DMS 273 (cell line): Measurements from ENCODE around the gene NCBP1.
"Not testable (repeated sequence)": the region's sequence is repeated elsewhere in the genome, so short reads cannot be mapped to it uniquely, and the experiment has no call there.

Experiments used
- DNase-seq: peaks from one replicate; lab custom pipeline; 2025; ENCODE audit not compliant: unreplicated experiment; lab: John Stamatoyannopoulos, UW

The NCBP1 gene

GRCh38 chr9:97632985-97633858 is at the start of gene NCBP1, which contains the start of gene TSTD2:
Gene NCBP1, plus strand, starts transcription at chr9:97633821. Its CDS starts 61 bp downstream, at chr9:97633882.
Gene TSTD2, minus strand, starts transcription at chr9:97633368. Its CDS starts 5,806 bp downstream, at chr9:97627562.
- DNase-seq, result peak; percentile 98

- DNase-seq, result not testable (repeated sequence)
Observed at GRCh38 chr9:97584778-97585177, 48.8 kb upstream of the NCBP1 start.

GRCh38 chr9:97586909-97587308 is 46.7 kb upstream of the NCBP1 start:
- DNase-seq, result not testable (repeated sequence)

DNA sequence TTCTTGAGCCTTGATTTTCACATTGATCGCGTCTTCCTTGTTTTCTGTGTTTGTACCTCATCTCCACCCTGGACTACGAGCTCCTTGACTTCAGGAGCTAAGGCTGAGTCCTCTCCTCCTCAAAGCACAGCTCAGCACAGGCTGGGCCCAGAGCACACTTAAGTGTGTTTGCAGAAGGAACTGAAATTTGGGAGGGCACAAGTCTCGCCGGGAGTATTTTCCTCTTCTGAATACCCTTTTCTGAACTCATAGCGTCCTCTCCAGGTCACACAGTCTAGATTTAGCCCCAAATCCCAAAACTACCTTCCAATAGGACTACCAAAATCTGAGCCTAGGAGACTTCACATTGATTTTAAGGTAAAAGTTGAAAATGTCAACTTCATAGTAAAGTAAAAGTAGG is 42.1 kb upstream of the NCBP1 start:
- no peak for DNase-seq

- peak; percentile 33 for DNase-seq
Observed at GRCh38 chr9:97592126-97592525, 41.5 kb upstream of the NCBP1 start.

DNA sequence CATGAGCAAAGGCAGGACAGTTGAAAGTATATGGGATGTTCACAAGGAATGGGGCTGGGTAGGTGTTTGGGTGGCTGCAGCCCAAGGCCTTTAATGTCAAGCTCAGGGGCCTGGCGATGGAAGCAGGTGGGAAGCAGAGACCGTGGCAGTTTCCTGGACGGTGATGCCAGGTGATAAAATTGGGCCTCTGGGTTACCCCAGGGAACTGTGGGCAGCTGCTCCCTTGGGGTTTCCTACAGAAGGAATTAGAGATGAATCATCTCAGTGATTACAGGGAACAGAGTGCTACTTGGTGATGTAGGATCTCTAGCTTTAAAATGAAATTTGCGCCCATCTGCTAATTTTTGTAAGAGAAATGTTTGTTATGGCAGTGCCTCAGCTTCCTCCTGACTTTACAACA is 39.7 kb upstream of the NCBP1 start:
- peak; percentile 61 for DNase-seq

- peak; percentile 88 for DNase-seq
Observed at GRCh38 chr9:97594381-97594921, 39.2 kb upstream of the NCBP1 start.

DNA sequence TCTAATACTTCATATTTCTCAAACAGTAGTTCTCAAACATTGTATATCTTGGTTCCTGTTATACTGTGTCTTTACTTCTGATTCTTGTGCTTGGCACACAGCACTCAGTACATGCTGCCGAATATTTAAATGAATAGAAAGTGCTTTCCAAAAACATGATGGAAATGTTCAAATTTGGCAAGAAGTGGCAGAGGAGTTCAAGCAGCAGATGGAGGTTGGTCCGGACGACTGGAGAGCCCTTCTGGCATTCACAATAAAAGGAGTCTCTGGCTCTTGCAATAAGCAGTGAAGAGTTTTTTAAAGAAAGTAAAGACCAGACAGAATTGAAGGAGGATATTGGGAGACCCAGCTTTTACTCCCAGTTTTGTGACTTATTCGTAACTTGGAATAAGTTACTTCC is 36.7 kb upstream of the NCBP1 start:
- peak; percentile 73 for DNase-seq

- DNase-seq, result peak; percentile 86
Observed at GRCh38 chr9:97598461-97599288, 34.9 kb upstream of the NCBP1 start.

GRCh38 chr9:97599314-97599846 is 34.2 kb upstream of the NCBP1 start:
- DNase-seq, result no peak

DNA sequence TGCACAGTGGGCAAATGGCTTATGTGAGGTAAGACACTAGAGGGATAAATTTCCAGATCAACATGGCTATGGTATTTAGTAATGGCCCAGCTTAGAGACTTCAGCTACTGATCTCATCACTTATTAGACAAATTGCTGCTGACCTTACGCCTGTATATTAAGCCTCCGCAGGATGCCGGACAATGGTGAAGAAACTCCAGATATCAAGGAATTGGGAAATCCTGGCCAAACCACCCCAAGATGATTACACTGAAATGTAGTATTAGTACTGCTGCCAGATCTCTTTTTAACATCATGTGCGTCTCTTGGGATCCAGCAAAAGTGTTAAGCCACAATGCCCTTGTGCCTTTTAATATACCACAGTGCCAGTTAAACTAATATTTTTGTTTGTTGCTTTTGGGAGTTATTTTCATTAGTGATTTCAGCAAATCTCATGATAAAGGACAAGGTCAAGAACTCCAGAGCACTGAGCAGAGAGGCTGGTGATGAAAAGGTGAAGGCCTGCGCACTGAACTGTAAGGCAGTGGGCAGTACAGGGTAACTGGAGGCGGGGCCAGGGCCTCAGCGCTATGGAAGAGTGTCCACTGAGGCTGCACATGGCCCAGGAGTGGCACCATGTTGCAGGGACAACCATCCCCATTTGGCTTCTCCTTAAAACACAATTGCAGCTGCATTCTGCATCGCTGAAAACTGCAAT is 32.9 kb upstream of the NCBP1 start:
- DNase-seq, result no peak

DNA sequence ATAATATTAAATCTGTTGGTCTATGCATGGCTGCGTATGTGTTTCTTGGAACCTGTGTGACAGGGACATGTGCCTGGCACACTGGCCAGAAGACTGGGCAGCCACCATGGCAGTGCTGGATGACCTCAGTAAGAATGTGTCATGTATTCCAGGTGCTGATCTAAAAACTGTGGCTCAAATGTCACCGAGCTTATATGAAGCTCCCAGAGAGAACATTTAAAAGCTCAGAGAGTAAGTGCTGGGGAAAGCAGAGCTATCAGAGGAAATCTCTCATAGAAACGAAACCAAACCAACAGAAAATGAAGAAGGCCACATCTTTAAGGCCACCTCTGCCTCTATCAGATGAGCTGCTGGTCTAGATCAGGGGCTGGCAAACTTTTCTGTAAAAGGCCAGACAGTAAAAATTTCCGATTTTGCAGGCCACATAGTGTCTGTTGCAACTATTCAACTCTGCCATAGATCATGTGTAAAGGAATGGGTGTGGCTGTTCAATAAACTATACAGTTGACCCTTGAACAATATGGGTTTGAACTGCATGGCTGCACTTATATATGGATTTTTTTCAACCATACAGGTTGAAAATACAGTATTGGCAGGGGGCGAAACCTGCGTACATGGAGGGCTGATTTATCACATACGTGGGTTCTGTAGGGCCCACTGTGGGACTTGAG is 32.3 kb upstream of the NCBP1 start:
- DNase-seq, result no peak

DNA sequence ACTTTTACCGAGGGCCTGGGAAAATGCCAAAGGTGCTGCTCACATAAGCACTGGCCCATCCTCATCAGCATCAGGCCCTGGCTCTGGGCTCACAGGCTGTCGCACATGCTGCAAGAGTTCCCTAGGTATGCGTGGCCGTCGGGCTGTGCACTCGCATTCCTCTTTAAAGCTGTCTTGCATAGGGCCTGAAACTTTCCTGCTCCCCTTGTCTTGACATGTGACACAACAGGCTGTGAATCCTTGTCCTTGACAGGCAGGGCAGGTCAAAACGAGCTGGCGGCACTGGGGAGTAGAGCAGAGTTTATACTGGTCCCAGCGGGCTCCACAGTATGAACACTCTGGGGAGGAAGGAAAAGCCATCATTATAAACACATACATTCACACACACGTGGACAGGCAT is 31.2 kb upstream of the NCBP1 start:
- no peak for DNase-seq

- DNase-seq, result no peak
Observed at GRCh38 chr9:97604901-97605645, 28.5 kb upstream of the NCBP1 start.

DNA sequence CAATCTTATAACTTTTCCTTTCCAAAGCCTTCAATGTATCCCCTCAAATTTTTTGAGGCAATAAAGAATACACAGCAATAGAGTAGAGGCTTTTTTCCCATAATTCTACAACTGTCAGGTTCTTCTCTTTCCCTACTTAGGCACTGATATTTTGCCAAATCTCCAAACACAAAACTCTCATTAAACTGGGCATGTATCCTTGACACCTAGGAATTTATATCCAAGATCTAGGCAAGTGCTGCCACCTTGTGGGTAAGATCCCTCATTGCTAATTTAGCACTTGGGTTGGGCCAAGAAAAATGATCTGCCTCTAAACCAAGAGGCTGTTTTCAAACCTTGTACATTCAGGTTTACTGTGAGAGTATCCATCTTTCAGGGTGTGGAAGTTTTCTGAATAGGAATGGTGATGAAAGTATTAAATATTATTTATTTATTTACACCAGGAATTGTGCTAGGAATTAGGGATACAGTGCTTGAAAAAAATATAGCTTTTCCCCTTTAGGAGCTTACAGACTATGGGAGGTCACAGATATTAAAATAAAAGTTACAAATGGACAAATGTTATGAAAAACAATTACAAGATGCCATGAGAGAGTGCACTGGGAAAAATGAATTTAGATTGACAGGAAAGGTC is 18.1 kb upstream of the NCBP1 start:
- DNase-seq, result peak; percentile 81

DNA sequence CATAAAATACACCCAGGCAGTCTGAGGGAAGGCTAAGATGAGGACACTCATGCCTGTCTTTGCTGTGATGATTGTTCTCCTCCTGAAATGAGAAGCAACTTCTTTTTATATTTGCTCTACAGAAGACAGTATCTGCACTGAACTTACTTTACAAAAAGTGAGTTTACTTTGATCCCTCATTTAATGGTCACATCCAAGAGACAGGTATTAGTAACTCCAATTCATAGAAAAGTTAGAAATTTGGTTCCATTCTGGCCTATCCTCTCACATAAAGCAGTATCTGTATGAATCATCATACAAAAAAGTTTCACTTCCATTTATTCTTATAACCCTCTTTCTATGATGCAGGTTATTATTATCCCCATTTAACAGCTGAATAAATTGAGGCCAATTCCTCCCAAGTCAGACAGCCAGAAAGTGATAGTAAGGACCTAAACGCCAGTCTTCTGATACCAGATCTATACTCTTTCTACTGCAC is 15.6 kb upstream of the NCBP1 start:
- no peak for DNase-seq

DNA sequence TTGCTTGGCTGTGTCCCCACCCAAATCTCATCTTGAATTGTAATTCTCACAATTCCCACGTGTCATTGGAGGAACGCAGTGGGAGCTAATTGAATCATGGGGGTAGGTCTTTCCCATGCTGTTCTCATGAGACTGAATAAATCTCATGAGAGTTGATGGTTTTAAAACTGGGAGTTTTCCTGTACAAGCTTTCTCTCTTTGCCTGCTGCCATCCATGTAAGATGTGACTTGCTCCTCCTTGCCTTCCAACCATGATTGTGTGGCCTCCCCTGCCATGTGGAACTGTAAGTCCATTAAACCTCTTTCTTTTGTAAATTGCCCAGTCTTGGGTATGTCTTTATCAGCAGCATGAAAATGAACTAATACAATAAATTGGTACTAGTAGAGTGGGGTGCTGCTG is 13.6 kb upstream of the NCBP1 start:
- DNase-seq, result not testable (repeated sequence)

DNA sequence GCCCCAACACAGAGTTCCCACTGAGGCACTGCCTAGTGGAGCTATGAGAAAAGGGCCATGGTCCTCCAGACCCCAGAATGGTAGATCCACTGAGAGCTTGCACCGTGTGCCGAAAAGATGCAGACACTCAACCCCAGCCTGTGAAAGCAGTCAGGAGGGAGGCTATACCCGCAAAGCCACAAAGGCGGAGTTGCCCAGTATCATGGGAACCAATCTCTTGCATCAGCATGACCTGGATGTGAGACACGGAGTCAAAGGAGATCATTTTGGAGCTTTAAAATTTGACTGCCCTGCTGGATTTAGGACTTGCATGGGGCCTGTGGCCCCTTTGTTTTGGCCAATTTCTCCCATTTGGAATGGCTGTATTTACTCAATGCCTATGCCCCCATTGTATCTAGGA is 11.1 kb upstream of the NCBP1 start:
- DNase-seq, result not testable (repeated sequence)

- DNase-seq, result no peak
Observed at GRCh38 chr9:97623946-97624345, 9.7 kb upstream of the NCBP1 start.
